ENCODE measurements around the gene KRT7.

Gene KRT7

DNA sequence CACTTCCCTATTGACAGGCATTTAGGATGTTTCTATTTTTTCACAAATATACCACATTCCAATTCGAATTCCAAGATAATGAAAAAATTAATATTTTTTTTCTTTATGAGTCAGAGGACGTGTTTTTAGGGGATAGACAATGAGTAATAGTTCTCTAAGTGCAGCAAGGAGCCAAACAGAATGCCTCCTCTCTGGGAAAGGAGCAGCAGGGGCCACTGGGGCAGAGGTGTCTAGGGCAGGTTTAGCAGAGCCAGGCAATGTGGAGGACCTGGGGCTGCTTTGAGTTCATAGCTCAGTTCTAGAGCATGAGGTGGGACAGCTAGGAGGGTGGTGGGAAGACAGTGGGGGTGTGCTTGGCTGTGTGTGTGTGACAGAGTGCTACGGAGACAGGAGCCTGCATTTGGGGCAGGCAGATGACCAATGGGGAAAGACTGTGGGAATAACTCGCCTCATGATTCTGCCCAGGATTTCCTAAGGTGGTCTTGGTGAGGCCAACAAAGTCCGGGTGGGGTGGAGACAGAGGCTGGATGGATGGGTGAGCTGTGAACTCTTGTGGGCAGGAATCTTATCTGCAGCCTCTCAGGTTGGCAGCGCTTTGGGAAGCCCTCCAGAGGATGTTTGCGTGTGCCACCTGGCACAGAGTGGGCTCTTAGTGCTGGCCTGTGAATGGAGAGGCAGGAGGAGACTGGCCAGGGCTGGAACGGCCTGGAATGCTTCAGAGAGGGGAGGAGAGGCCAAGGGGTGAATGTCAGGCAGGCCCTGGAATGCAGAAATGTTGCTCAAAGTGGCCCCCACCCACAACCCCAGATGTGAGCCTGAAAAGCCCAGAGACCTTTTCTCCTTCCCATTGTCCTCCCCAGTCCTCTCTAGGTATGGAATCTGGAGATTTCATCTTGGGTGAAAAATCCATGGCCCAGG lies 2.4 kb upstream of the KRT7 start:
- Histone ChIP-seq H2AFZ (ENCODE audit: low read length) (no peak overlapping the region), H3K9ac (ENCODE audit: low read depth, low read length, poor library complexity, severe bottlenecking) (no peak overlapping the region), H3K36me3 (ENCODE audit: insufficient read depth, low read length) (no peaks in the 10 kb centered on the region), H4K20me1 (ENCODE audit: insufficient read depth, low read length, poor library complexity, severe bottlenecking) (no peaks in the 10 kb centered on the region), H3K9me2 (replicated peaks; ENCODE audit: low read depth, low read length) (no peaks in the 10 kb centered on the region), H3K4me2 (ENCODE audit: low read depth, low read length, poor library complexity, severe bottlenecking) (no peak overlapping the region), H3F3A (ENCODE audit: low read depth) (no peaks in the 10 kb centered on the region), H3K27me3 (ENCODE audit: insufficient read depth, low read length, poor library complexity, severe bottlenecking) (no peaks in the 10 kb centered on the region), H3K79me2 (ENCODE audit: insufficient read depth, low read length) (no peaks in the 10 kb centered on the region), H3K9me3 (ENCODE audit: insufficient read depth, low read depth, low read length) (no peaks in the 10 kb centered on the region), H3K4me3 (ENCODE audit: low read length, poor library complexity, severe bottlenecking) (no peak overlapping the region), H3K4me1 (ENCODE audit: insufficient read depth, low read length, poor library complexity, severe bottlenecking) (no peaks in the 10 kb centered on the region)
- TF ChIP-seq, protein P1, sequence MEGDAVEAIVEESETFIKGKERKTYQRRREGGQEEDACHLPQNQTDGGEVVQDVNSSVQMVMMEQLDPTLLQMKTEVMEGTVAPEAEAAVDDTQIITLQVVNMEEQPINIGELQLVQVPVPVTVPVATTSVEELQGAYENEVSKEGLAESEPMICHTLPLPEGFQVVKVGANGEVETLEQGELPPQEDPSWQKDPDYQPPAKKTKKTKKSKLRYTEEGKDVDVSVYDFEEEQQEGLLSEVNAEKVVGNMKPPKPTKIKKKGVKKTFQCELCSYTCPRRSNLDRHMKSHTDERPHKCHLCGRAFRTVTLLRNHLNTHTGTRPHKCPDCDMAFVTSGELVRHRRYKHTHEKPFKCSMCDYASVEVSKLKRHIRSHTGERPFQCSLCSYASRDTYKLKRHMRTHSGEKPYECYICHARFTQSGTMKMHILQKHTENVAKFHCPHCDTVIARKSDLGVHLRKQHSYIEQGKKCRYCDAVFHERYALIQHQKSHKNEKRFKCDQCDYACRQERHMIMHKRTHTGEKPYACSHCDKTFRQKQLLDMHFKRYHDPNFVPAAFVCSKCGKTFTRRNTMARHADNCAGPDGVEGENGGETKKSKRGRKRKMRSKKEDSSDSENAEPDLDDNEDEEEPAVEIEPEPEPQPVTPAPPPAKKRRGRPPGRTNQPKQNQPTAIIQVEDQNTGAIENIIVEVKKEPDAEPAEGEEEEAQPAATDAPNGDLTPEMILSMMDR (conservative IDR thresholded peaks at IDR 0.05; ENCODE audit: low read length): no peak
- no peak for TF ChIP-seq EZH2phosphoT487 (IDR thresholded peaks at IDR 0.05; ENCODE audit: borderline replicate concordance)

DNA sequence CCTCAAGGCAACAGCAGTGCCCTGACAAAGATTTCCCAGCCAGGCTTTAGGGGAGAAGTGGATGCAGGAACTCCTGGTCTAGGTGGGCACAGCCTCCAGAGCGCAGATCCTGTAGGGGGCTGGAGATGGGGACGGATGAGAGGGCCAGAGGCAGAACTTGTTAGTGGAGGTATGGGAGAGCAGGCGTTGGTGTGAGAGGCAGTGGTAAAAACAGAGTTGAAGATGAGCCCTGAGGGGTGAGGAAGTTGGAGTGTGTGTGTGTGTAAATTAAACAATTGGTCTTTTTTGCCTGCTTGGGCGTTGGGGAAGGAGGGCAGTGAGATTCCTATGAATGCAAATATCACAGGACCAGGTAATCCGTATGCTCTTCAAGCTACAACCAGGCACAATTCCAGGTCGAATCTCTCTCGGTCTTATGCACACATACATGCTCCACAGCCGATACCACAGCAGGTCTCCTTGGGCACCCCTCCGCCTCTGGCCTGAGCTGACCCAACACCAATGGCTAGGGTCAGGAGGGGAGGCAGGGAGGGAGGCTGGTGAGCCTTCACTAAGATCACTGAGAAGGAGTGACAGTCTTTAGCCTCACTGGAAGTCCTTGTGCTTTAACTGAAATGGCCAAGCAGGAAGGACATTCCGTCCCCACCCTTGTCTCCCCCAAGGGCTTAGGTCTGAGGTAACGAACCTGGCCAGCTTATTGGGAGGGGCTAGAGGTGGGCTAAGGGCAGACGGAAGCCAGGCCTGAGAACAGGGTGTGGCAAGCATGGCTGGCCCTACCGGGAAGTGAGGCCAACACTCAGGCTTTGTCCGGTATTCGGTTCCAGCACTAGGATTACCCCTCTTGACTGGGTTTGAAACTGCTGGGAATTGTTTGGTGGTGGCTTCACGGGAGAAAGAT lies 1.5 kb upstream of the KRT7 start:
- Histone ChIP-seq H3K4me2 (ENCODE audit: low read depth, low read length, poor library complexity, severe bottlenecking) (no peak overlapping the region), H2AFZ (ENCODE audit: low read length) (no peak overlapping the region)

DNA sequence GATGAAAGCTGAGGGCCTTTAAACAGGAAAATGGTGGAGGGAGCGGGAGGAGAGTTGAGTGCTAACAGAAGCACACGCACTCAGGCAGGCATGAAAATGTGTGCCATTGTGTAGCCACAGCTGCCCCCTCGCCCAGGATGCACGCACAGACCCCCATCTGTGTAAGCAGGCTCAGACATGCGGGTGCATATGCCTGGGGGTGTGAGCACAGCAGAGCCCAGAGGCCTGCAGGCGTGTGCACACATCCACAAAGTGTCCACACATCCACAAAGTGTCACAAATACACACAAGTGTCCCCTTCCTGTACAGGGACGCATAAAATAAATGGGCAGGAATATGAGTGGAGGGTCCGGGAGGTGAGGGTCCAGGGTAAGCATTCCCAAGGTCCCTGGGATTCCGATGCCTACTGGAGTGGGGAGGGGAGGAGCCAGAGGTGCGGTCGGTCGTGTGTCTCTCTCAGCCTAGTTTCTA lies 805 bp upstream of the KRT7 start:
- no peak overlapping the region for H3K9ac ChIP-seq (ENCODE audit: low read depth, low read length, poor library complexity, severe bottlenecking)
- no peaks in the 10 kb centered on the region for H3K9me2 ChIP-seq (replicated peaks; ENCODE audit: low read depth, low read length)
- TF ChIP-seq, protein P1 (conservative IDR thresholded peaks at IDR 0.05; ENCODE audit: low read length): no peak
- TF ChIP-seq EZH2phosphoT487 (IDR thresholded peaks at IDR 0.05; ENCODE audit: borderline replicate concordance): no peak
- H3K4me1 ChIP-seq (ENCODE audit: insufficient read depth, low read length, poor library complexity, severe bottlenecking): no peaks in the 10 kb centered on the region
- no peaks in the 10 kb centered on the region for H3F3A ChIP-seq (ENCODE audit: low read depth)
- no peaks in the 10 kb centered on the region for H3K9me3 ChIP-seq (ENCODE audit: insufficient read depth, low read depth, low read length)
- H3K79me2 ChIP-seq (ENCODE audit: insufficient read depth, low read length): no peaks in the 10 kb centered on the region
- no peak overlapping the region for H2AFZ ChIP-seq (ENCODE audit: low read length)
- H3K36me3 ChIP-seq (ENCODE audit: insufficient read depth, low read length): no peaks in the 10 kb centered on the region
- H3K4me2 ChIP-seq (ENCODE audit: low read depth, low read length, poor library complexity, severe bottlenecking): no peak overlapping the region
- H4K20me1 ChIP-seq (ENCODE audit: insufficient read depth, low read length, poor library complexity, severe bottlenecking): no peaks in the 10 kb centered on the region
- no peak overlapping the region for H3K4me3 ChIP-seq (ENCODE audit: low read length, poor library complexity, severe bottlenecking)
- no peaks in the 10 kb centered on the region for H3K27me3 ChIP-seq (ENCODE audit: insufficient read depth, low read length, poor library complexity, severe bottlenecking)

More for the DNA sequence above, 1.5 kb upstream of the KRT7 start:
- TF ChIP-seq, protein P1 (conservative IDR thresholded peaks at IDR 0.05; ENCODE audit: low read length): no peak
- no peak for TF ChIP-seq EZH2phosphoT487 (IDR thresholded peaks at IDR 0.05; ENCODE audit: borderline replicate concordance)
- Histone ChIP-seq H4K20me1 (ENCODE audit: insufficient read depth, low read length, poor library complexity, severe bottlenecking) (no peaks in the 10 kb centered on the region), H3K36me3 (ENCODE audit: insufficient read depth, low read length) (no peaks in the 10 kb centered on the region), H3K27me3 (ENCODE audit: insufficient read depth, low read length, poor library complexity, severe bottlenecking) (no peaks in the 10 kb centered on the region), H3K9ac (ENCODE audit: low read depth, low read length, poor library complexity, severe bottlenecking) (no peak overlapping the region), H3F3A (ENCODE audit: low read depth) (no peaks in the 10 kb centered on the region), H3K4me3 (ENCODE audit: low read length, poor library complexity, severe bottlenecking) (no peak overlapping the region), H3K79me2 (ENCODE audit: insufficient read depth, low read length) (no peaks in the 10 kb centered on the region), H3K9me2 (replicated peaks; ENCODE audit: low read depth, low read length) (no peaks in the 10 kb centered on the region), H3K4me1 (ENCODE audit: insufficient read depth, low read length, poor library complexity, severe bottlenecking) (no peaks in the 10 kb centered on the region), H3K9me3 (ENCODE audit: insufficient read depth, low read depth, low read length) (no peaks in the 10 kb centered on the region)

Measured in Loucy (cell line).